IPS DF 4.7 (cell line): ENCODE data around the gene TRAF4.
"Not testable (repeated sequence)": the region's sequence is repeated elsewhere in the genome, so short reads cannot be mapped to it uniquely, and the experiment has no call there.

Source experiments
- DNase-seq: peaks from one replicate; pipeline ENCODE4 v3.0.0-alpha.2; 2013; ENCODE audit warnings: low spot score; ENCODE audit errors: extremely low read depth

Gene TRAF4

DNA sequence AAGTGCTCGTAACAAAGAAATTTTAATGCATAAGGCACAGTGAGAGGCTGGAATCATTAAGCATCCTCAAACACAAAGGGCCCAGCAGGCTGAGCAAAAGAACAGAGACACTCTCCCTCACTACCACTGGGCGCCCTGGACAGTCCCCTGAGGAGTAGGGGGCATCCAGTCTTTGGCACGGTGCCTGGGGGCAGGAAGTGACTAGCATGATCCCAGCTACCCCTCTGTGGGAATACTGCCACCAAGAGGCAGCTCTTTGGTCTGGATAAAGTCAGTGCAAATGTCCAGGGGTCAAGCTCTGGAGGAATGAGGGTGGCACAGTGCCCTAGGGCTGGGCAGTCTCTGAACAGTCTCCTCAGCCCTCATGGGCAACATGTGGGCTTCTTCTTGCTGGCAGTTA is 29.5 kb upstream of the TRAF4 start:
- DNase-seq = no peak

DNA sequence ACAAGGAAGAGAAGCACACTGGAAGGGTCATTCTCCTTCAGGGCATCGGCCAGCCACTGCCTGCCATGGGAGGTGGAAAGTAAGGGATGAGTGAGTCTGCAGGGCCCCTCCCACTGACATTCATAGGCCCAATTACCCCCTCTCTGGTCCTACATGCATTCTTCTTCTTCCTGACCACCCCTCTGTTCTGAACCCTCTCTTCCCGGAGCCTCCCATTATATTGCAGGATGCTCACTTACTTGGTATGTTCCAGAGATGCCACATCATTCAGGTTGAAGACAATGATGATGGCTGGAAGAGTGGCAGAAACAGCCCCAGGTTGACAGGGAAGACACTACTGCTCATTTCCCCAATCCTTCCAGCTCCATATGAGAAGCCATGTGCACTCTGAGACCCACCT is 28.6 kb upstream of the TRAF4 start:
- DNase-seq = no peak

DNA sequence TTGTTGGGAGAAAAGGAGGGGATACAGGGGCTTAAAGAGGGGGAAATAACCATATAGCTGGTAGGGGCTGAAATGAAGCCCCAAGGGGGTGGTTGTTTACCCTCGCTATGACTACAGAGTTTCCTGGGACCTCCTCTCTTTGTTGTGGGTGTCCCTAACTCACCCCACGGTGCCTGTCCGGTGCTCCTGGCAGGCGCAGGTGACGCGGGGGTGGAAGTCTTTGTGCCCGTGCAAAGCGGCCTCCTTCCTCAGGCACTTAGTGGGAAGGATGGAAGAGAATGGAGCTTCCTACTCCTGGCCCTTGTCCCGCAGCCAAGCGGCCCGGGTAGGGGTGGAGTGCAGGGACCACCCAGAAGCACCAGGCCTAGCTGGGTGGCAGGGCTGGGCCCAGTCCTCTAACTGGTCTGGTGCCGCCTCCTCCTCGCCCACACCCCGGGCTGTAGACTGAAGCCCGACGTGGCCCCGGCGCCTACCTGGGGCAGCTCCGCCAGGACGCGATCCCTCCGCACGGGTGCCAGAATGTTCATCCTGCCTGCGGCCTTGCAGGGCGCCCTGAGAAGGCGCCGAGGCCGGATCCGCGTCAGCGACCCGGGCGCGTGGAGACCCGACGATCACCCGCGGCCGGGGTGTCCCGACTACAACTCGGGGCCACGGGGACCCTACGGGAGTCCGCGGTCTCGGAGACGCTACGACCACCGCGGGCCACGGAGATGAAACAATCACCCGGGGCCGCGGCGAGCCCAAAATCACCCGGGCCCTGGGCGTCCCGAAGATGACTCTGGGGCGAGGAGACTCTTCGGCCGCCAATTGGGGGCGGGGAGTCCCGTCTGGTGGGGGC is 26.9 kb upstream of the TRAF4 start:
- DNase-seq = no peak

DNA sequence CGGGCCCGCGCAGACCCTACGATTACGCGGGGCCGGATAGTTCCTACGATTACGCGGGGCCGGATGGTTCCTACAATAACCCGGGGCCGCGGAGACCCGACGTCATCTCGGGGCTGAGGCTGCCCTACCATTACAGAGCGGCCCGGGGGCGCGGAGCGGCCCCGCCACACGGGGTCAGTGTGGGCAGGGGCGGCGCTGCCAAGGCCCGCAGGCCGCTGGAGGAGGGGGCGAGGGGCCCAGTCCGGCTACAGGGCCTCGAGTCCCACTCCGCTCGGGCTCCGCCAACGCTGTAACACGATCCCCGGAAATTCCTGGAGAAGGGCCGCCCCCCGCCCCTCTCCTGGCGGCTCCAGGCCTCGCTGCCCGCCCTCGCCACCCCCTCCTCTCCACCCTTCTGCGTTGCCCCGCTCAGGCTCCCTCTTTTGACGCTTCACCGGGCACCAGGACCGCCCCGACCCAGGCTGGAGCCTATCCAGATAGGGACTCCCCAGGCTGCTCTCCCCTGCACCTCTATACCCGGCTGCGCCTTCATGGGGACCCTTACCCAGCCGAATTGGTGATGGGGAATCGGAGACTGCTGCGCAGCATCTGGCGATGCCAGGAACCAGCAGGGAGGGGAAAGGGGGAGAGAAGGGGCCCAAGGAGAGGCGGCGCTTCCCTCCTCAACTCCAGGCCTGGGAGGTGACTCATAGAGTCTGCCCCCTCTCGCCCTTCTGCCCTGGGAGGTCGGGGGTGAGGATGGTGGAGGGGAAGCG is 26.1 kb upstream of the TRAF4 start, which contains the start of gene RAB34:
Gene RAB34 (minus strand): TSS at position 291 of the 755 bp plus-strand sequence. CDS start 602 bp downstream, outside the sequence.
- DNase-seq = no peak

DNA sequence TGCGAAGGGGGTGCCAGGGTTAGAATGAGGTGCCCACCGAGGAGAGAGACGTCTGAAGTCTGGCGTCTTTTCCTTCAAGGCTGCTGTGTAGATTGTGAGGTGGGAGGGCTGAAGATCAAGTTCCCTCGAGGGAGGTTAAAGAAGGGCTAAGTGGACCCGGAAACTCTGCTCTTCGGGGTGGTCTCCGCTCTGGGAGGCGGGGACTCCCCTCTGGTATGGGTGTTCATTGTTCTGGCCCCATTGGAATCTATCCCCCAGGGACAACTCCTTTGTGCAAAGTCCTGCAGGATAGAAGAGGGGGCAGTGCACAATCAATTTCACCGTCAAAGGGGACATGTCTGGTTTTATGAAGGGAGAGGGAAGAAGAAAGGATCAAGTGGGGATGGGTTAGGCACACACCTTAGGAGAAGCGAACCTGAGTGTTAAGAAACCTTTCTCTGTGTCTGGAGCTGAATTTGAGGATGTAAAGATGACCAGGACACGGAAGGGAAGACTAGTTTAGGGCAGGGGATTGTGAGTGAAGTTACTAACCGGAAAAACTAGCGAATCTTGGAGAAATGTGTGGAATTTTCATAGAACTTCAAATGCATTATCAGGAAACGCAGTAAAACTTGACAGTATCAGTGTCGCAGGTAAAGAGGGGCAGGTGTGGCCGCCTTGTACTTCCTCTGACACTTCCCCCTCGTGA is 25.3 kb upstream of the TRAF4 start:
- DNase-seq = no peak

DNA sequence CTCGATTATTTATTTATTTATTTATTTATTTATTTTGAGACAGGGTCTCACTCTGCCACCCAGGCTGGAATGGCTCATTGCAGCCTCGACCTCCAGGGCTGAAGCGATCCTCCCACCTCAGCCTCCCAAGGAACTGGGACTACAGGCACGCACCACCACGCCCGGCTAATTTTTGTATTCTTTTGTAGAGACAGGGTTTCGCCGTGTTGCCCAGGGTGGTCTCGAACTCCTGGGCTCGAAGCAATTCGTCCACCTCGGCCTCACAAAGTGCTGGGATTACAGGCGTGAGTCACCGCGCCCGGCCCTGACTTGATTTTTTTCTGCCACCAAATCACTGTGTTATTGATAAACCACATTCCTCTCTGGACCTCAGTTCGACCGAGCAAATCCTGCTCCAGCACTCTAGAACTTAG is 24.8 kb upstream of the TRAF4 start:
- DNase-seq = no peak

DNA sequence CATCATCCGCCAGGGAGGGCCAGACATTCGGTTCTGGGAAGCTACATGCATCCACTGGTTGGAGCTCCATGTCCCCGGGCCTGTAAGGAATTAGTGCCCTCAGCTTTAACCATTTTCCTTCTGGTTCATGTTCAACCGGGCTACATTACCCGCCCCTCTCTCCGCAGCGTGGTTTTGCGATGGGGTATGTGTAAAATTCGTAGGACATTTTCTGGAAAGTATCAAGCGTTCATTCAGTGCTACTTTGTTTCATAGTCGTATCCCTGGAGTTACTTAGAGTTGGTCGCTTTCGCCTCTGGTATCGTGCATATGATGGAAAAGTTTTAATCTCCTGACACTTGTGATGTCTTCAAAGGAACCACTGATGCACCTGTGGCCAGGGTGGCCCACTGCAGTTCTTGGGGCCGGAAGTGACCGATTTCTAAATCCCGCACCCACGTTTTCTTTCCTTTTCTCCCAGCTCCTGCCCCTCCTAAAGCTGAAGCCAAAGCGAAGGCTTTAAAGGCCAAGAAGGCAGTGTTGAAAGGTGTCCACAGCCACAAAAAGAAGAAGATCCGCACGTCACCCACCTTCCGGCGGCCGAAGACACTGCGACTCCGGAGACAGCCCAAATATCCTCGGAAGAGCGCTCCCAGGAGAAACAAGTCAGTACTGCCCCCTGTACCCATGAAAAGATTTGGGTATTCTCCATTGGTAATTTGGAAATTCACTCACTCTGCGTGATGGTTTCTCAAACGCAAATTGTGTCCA is 23.4 kb upstream of the TRAF4 start:
- no peak for DNase-seq

DNA sequence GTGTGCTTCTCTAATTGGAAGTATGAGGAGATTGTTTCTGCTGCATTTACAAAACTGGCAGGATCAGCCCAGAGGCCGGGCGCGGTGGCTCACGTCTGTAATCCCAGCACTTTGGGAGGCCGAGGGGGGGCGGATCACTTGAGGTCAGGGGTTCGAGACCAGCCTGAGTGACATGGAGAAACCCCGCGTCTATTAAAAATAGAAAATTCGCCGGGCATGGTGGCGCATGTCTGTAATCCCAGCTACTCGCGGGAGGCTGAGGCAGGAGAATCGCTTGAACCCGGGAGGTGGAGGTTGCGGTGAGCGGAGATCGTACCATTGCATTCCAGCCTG is 22.8 kb upstream of the TRAF4 start:
- DNase-seq = not testable (repeated sequence)

DNA sequence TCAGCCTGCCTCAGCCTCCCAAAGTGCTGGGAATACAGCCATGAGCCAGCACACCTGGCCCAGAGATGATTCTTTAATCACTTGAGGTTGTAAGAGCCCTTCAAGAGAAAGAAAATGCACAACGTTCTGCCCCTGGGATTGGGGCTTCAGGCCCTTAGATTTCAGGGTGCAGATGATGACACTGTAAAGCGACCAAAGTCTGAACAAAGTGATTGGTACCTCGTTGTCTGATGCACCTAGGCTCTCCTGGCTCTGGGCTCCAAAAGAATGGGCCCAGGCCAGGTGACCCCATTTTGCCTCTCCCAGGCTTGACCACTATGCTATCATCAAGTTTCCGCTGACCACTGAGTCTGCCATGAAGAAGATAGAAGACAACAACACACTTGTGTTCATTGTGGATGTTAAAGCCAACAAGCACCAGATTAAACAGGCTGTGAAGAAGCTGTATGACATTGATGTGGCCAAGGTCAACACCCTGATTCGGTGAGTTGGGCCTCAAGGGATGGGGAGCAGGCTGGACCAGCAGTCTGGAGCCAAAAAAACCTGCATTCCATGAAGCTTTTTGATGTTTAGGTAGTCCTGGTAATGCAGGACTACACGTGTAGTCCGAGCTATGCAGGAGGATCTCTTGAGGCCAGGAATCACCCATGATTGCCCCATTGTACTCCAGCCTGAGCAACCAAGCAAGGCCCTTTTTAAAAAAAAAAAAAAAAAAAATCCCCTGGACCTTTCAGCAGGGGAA is 21.2 kb upstream of the TRAF4 start:
- no peak for DNase-seq

DNA sequence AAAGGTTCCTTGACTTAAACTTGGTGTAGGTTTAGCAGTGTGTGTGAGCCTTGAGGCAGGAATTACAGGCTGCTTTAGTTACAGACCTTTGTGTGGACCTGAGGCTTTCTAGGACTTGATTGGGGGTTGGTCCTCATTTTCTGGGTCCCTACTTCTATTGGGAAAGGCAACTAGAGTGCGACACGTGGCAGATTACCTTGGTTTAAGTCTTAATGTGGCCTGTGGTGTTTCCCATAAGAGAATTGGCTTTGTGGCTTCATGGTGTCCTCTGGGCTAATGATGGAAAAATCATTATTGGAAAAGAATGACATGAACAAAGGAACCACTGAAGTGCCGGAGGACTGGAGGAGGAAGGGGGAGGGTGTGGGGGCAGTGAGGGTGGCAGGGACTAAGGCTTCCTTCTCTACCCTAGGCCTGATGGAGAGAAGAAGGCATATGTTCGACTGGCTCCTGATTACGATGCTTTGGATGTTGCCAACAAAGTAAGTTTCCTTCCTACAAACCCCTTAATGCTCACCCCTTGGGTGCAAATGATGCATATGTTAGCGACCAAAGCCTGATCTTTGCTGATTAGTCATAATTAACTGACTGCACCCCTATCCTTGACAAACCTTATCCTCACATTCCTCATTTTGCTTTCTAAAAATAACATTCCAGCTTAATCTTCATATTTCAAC is 20.5 kb upstream of the TRAF4 start:
- DNase-seq = no peak

DNA sequence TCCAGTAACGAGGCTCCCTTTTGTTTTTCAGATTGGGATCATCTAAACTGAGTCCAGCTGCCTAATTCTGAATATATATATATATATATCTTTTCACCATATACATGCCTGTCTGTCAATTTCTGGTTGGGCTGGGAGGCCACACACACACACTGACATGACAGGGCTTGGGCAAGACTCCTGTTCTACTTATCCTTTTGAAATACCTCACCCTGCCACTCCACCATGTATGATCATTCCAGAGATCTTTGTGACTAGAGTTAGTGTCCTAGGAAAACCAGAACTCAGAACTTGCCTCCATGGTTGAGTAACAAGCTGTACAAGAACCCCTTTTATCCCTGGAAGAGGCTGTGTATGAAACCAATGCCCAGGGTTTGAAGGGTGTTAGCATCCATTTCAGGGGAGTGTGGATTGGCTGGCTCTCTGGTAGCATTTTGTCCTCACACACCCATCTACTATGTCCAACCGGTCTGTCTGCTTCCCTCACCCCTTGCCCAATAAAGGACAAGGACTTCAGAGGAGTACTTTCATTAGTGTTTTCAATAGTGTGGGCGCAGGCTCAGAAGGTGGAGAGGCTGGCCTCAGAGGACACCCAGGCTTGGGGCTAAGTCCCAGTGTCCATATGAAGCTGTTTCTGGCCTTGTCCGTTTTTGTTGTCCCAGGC is 19.8 kb upstream of the TRAF4 start:
- not testable (repeated sequence) for DNase-seq

DNA sequence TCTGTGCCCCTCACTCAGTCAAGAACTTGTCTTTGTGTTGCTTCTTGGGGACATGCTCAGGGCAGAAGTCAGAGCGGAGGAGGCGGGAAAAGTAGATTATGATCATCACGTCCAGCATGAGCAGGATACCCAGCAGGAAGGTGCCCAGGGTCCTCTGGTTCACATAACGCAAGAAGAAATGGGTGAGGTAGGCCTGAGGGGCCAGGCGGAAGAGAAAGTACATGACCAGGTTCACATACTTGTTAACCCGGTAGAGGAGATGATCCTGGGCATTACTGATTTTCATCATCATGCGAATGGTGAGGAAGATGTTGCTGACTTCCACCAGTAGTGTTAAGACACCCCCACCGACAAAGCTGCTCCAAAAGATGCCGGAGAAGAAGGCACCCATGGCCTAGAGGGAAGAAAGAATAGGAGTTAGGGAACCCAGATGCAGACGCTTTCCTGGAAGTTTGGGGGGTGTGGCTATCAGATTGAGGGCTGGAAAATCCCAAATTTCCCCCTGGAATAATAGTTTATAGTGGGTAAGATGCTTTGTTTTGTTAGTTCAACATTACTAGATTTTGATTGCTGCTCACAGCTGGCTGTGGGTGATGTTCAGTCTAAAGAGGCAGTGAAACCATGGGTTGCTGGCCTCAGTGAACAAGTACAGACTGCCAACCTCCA is 19.2 kb upstream of the TRAF4 start:
- DNase-seq = no peak

DNA sequence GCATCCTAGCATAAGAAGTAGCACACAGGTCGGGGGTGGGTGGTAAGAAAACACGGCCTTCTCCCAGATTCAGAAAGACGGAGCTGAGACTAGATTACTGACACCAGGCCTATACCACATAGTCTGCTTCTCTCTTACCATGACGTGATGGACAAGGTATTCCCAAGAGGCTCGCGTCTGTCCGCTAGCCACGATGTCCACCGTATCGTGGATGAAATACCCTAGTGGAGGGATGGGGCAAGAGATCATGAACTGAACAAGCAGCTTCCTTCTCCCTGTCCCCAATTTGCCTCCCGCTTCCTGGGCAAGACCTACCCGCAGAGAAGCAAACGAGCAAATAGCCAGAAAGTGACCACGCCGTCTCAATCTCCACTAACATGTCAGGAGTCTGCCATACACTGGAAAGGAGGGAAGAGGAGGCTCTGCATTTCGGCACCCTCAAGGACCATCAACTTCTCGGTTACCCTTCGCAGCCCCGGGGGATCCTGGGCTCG is 18.6 kb upstream of the TRAF4 start:
- no peak for DNase-seq

DNA sequence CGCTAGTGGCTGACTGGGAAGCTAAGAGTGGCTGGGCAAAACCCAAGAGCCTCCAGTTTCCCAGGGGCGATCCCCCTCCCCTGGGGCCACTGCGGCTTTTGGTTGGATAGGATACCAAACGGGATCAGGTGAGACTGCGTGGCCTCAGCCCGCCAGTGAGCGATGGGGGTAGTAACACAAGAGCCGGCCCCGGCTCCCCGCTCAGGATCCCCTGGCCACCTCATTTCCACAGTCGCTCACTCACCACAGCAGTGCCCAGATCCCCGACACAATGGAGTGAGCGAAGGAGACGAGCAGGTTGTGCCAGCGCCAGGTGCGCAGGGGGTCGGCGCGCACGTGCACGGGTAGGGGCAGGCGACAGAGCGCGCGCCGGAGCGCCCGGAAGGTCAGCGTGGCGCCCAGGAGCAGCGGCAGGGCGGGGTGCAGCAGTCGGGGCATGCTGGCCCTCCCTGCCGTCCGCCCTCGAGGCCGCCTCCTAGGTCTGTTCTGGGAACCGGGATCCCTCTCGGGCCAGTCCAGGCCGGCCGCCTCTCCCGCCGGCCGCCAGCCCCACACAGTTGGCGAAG is 18.1 kb upstream of the TRAF4 start:
- no peak for DNase-seq

DNA sequence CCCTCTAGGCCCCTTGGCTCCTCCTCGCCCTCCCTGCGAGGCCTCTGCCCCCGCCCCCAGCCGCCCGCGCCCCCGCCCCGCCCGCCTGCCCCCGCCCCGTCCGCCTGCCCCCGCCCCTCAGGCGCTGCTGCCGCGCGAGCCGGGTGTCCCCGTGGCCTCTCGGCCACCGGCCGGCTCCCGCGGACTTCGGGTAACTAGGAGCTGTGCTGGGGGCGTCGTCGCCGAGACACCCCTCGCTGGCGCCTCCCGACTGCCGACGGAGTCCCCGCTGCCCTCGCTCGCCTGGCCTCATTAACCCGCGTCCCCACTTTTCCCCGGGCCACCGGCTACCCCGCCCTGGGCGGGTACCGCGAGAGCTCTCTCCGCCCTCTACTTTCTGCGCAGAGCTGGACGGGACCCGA is 17.6 kb upstream of the TRAF4 start, which contains the start of gene TLCD1:
Gene TLCD1 (minus strand): TSS at position 8 of the 401 bp plus-strand sequence. CDS start 136 bp downstream, outside the sequence.
- DNase-seq = no peak

DNA sequence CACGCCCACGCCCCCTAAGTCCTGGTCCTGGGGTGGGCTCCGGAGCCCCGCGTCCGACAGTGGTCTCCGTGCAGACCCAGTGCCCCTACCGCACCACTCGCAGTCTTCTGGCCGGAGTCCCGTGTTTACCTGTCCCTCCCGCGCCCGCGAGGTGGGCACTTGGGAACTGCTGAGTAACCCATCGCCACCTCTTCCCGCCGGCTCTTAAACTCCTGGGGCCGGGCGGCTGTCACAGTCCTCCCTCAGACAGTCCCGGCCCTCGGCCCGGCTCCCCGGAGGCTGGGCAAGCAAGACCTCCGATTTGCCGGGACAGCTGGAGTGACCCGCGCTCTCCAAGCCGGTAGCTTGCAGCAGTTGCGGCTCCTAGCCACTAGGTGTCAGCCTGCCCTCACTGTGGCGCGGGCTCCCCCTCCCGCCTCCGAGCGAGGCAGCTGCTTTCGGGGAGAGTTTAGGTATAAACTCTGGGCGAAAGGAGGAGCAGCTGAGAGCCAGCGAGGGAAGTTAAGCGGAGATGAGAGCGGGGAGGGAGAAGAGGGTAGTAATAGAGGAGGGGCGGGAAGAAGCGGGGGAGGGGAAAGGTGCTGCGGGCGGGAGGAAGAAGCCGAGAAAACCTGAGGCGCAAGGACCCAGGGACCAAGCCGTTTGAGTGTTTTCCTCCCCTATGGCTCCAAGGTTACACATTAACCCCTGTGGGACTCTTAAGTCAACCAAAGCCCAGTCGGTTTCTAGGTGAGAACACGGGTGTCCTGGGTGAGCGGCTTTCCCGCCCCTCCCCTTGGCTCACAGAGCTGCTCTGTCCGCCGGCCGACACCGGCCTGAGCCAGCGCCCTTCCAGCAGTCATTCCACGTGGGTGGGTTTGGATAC is 17.0 kb upstream of the TRAF4 start:
- DNase-seq = no peak
